ENCODE measurements around the gene SPDEF. TPM values are rescaled to one million over a fixed set of nuclear protein-coding genes. Genes with fewer than 3 reads are reported as not detected.

The SPDEF gene
- total RNA-seq, 1 experiment from 2014 or later: 0.85 TPM

DNA sequence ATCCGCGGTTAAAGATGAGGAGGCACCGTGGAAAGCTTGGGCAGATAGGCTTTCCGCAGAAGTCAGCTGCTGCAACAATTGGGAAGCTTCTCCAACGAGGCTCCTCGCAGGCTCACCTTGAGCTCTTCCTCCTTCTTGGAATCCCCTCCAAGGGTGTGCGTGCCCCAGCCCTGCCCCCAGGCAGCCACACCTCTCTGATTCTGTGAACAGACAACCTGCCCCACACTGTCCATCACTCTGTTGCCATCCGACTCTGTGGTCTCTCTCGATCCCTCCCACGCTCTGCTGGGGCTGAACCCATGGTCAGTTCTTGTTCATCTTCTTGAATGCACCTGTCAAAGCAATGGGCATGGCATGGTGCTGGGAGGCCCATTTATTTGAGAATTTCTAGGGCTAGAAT is 58.7 kb downstream of the SPDEF start:
- no peaks in the 10 kb centered on the region for H3K9me2 ChIP-seq (ENCODE audit: insufficient read depth)
- no peaks in the 10 kb centered on the region for H3K36me3 ChIP-seq (ENCODE audit: low read depth)
- no peaks in the 10 kb centered on the region for H3K79me2 ChIP-seq (ENCODE audit: low read depth)
- DNase-seq: no peak
- BruUV-seq (replicated peaks): no TSS peak
- H3F3A ChIP-seq (ENCODE audit: insufficient read depth, low read depth): no peaks in the 10 kb centered on the region
- H3K27ac ChIP-seq: no peak overlapping the region
- no peaks in the 10 kb centered on the region for H3K27me3 ChIP-seq (ENCODE audit: insufficient read depth, low read depth)
- intact Hi-C loops (cut with micrococcal nuclease; ENCODE audit: unreplicated experiment): no loop called here
- H3K4me3 ChIP-seq: no peak overlapping the region
- no peaks in the 10 kb centered on the region for H3K9me3 ChIP-seq (ENCODE audit: insufficient read depth, low read depth)
- no peaks in the 10 kb centered on the region for H4K20me1 ChIP-seq (ENCODE audit: insufficient read depth)
- no peak overlapping the region for H3K4me2 ChIP-seq
- H3K4me1 ChIP-seq (replicated peaks; ENCODE audit: insufficient read depth): no peaks in the 10 kb centered on the region
- TF ChIP-seq EZH2 (IDR thresholded peaks at IDR 0.05; ENCODE audit: low read depth): no peak
- TF ChIP-seq, protein P1, sequence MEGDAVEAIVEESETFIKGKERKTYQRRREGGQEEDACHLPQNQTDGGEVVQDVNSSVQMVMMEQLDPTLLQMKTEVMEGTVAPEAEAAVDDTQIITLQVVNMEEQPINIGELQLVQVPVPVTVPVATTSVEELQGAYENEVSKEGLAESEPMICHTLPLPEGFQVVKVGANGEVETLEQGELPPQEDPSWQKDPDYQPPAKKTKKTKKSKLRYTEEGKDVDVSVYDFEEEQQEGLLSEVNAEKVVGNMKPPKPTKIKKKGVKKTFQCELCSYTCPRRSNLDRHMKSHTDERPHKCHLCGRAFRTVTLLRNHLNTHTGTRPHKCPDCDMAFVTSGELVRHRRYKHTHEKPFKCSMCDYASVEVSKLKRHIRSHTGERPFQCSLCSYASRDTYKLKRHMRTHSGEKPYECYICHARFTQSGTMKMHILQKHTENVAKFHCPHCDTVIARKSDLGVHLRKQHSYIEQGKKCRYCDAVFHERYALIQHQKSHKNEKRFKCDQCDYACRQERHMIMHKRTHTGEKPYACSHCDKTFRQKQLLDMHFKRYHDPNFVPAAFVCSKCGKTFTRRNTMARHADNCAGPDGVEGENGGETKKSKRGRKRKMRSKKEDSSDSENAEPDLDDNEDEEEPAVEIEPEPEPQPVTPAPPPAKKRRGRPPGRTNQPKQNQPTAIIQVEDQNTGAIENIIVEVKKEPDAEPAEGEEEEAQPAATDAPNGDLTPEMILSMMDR (conservative IDR thresholded peaks at IDR 0.05): no peak
- ChIA-PET POLR2A (ENCODE audit: unreplicated experiment) (no interaction called here), CTCF (no interaction called here)
- H2AFZ ChIP-seq: no peak overlapping the region

DNA sequence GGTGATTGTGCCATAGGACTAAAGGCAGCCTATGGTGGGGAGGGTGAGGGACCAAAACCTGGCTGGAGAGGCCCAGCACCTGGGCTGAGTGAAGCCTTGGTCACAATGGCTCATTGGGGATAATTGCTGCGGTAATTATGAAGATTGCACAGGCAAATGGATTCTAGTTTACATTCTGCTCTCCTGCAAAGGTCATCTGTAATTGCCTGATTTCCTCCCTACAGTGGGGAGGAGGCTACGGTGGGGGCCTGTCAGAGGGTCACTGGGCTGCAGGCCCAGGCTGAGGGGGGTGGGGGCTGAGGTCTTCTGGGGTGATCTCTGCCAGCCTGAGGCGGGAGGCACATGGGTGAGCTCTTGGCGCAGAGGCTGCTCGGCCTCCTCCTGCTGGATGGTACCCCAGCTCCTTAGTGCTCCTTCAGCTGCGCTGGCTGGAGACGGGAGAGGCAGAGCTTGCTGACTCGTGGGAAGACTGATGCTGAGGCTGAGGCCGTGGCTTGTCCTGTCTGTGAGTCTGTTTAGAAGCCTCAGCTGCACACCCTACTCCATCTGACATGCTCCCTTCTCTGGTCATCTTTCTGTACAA is 59.9 kb downstream of the SPDEF start:
- no peaks in the 10 kb centered on the region for H3F3A ChIP-seq (ENCODE audit: insufficient read depth, low read depth)
- TF ChIP-seq, protein P1 (conservative IDR thresholded peaks at IDR 0.05): no peak
- TF ChIP-seq EZH2 (IDR thresholded peaks at IDR 0.05; ENCODE audit: low read depth): no peak
- H3K36me3 ChIP-seq (ENCODE audit: low read depth): no peaks in the 10 kb centered on the region
- no peak overlapping the region for H3K4me2 ChIP-seq
- no peak overlapping the region for H2AFZ ChIP-seq
- DNase-seq: no peak
- H3K9me3 ChIP-seq (ENCODE audit: insufficient read depth, low read depth): no peaks in the 10 kb centered on the region
- no peaks in the 10 kb centered on the region for H3K27me3 ChIP-seq (ENCODE audit: insufficient read depth, low read depth)
- no TSS peak for BruUV-seq (replicated peaks)
- ChIA-PET POLR2A (ENCODE audit: unreplicated experiment) (no interaction called here), CTCF (no interaction called here)
- H3K9me2 ChIP-seq (ENCODE audit: insufficient read depth): no peaks in the 10 kb centered on the region
- no peak overlapping the region for H3K4me3 ChIP-seq
- H3K27ac ChIP-seq: no peak overlapping the region
- no peaks in the 10 kb centered on the region for H4K20me1 ChIP-seq (ENCODE audit: insufficient read depth)
- intact Hi-C loops (cut with micrococcal nuclease; ENCODE audit: unreplicated experiment): no loop called here
- H3K79me2 ChIP-seq (ENCODE audit: low read depth): no peaks in the 10 kb centered on the region
- H3K4me1 ChIP-seq (replicated peaks; ENCODE audit: insufficient read depth): no peaks in the 10 kb centered on the region

DNA sequence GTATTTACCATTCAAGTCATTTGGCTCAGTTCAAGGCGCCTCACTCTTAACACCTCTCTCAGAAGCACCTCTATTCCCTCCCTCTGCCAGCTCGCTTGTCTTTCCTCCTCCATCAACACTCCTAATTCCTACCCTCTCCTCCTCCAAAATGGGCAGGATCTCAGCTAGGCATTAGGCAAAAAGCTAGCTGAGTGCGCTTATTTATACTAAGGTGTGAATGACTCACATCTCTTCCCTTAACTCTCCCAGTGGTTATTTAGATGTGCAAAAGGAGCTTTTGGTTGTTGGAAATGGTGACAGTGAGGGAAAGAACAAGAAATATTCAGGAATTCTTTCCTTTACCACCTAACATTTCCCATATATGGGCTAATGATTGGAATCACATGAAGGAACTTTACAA is 61.2 kb downstream of the SPDEF start:
- Histone ChIP-seq H3K4me1 (replicated peaks; ENCODE audit: insufficient read depth) (no peaks in the 10 kb centered on the region), H3F3A (ENCODE audit: insufficient read depth, low read depth) (no peaks in the 10 kb centered on the region)
- no TSS peak for BruUV-seq (replicated peaks)

More for the DNA sequence above, 61.2 kb downstream of the SPDEF start:
- Histone ChIP-seq H2AFZ (no peak overlapping the region), H3K27ac (no peak overlapping the region), H3K36me3 (ENCODE audit: low read depth) (no peaks in the 10 kb centered on the region), H3K4me2 (no peak overlapping the region), H3K79me2 (ENCODE audit: low read depth) (no peaks in the 10 kb centered on the region), H3K9me3 (ENCODE audit: insufficient read depth, low read depth) (no peaks in the 10 kb centered on the region), H4K20me1 (ENCODE audit: insufficient read depth) (no peaks in the 10 kb centered on the region), H3K27me3 (ENCODE audit: insufficient read depth, low read depth) (no peaks in the 10 kb centered on the region), H3K9me2 (ENCODE audit: insufficient read depth) (no peaks in the 10 kb centered on the region), H3K4me3 (no peak overlapping the region)
- ChIA-PET POLR2A (ENCODE audit: unreplicated experiment) (interaction anchor here (0.6 kb wide), 1 partner anchor 251 kb away, joined by 3 read pairs; no protein-coding TSS in a partner anchor), CTCF (no interaction called here)
- no peak for DNase-seq
- TF ChIP-seq, protein P1 (conservative IDR thresholded peaks at IDR 0.05): no peak
- TF ChIP-seq EZH2 (IDR thresholded peaks at IDR 0.05; ENCODE audit: low read depth): no peak
- intact Hi-C loops (cut with micrococcal nuclease; ENCODE audit: unreplicated experiment): no loop called here
